Measurements from ENCODE around the gene FZD4.

FZD4 gene

GRCh38 chr11:86978756-86979608 lies 23.8 kb upstream of the FZD4 start:
- no peak for TF ChIP-seq REST (IDR thresholded peaks at IDR 0.05; ENCODE audit: low read depth)
- TF ChIP-seq RAD21 (IDR thresholded peaks at IDR 0.05; ENCODE audit: low read depth): peak; percentile 66

- no peak for TF ChIP-seq ZBTB7A (IDR thresholded peaks at IDR 0.05; ENCODE audit: low read depth)
- TF ChIP-seq CREB1 (IDR thresholded peaks at IDR 0.05; ENCODE audit: low read depth): no peak
- TF ChIP-seq RAD21 (IDR thresholded peaks at IDR 0.05; ENCODE audit: low read depth): no peak
- no peak for TF ChIP-seq YY1 (IDR thresholded peaks at IDR 0.05; ENCODE audit: low read depth)
- TF ChIP-seq EP300 (IDR thresholded peaks at IDR 0.05; ENCODE audit: borderline replicate concordance): no peak
- TF ChIP-seq NFIC (IDR thresholded peaks at IDR 0.05): no peak
- no peak for TF ChIP-seq TAF1 (IDR thresholded peaks at IDR 0.05; ENCODE audit: low read depth)
- no peak for TF ChIP-seq USF1 (IDR thresholded peaks at IDR 0.05)
- no peak for TF ChIP-seq CEBPB (IDR thresholded peaks at IDR 0.05)
- TF ChIP-seq MAX (IDR thresholded peaks at IDR 0.05): no peak
Observed at GRCh38 chr11:86978247-86978646, 23.1 kb upstream of the FZD4 start.

- TF ChIP-seq FOXM1 (IDR thresholded peaks at IDR 0.05; ENCODE audit: borderline replicate concordance, low read depth) (no peak), CREB1 (IDR thresholded peaks at IDR 0.05; ENCODE audit: low read depth) (no peak), EP300 (IDR thresholded peaks at IDR 0.05; ENCODE audit: borderline replicate concordance) (no peak), REST (IDR thresholded peaks at IDR 0.05; ENCODE audit: low read depth) (no peak), CEBPB (IDR thresholded peaks at IDR 0.05) (no peak), TAF1 (IDR thresholded peaks at IDR 0.05; ENCODE audit: low read depth) (no peak), YY1 (IDR thresholded peaks at IDR 0.05; ENCODE audit: low read depth) (no peak), TCF12 (IDR thresholded peaks at IDR 0.05; ENCODE audit: low read depth) (no peak), USF1 (IDR thresholded peaks at IDR 0.05) (no peak), TEAD4 (IDR thresholded peaks at IDR 0.05) (no peak), MAX (IDR thresholded peaks at IDR 0.05) (no peak), ZBTB7A (IDR thresholded peaks at IDR 0.05; ENCODE audit: low read depth) (no peak), EGR1 (IDR thresholded peaks at IDR 0.05) (no peak), NFIC (IDR thresholded peaks at IDR 0.05) (no peak), RAD21 (IDR thresholded peaks at IDR 0.05; ENCODE audit: low read depth) (no peak)
Observed at GRCh38 chr11:86977441-86978050, 22.4 kb upstream of the FZD4 start.

GRCh38 chr11:86972734-86973133 lies 17.5 kb upstream of the FZD4 start:
- TF ChIP-seq NFIC (IDR thresholded peaks at IDR 0.05): no peak
- TF ChIP-seq CREB1 (IDR thresholded peaks at IDR 0.05; ENCODE audit: low read depth): no peak
- no peak for TF ChIP-seq TEAD4 (IDR thresholded peaks at IDR 0.05)
- no peak for TF ChIP-seq ZBTB7A (IDR thresholded peaks at IDR 0.05; ENCODE audit: low read depth)
- TF ChIP-seq CEBPB (IDR thresholded peaks at IDR 0.05): no peak
- TF ChIP-seq FOXM1 (IDR thresholded peaks at IDR 0.05; ENCODE audit: borderline replicate concordance, low read depth): no peak
- no peak for TF ChIP-seq TAF1 (IDR thresholded peaks at IDR 0.05; ENCODE audit: low read depth)
- no peak for TF ChIP-seq EP300 (IDR thresholded peaks at IDR 0.05; ENCODE audit: borderline replicate concordance)
- TF ChIP-seq YY1 (IDR thresholded peaks at IDR 0.05; ENCODE audit: low read depth): no peak
- TF ChIP-seq TCF12 (IDR thresholded peaks at IDR 0.05; ENCODE audit: low read depth): no peak
- TF ChIP-seq MAX (IDR thresholded peaks at IDR 0.05): no peak
- no peak for TF ChIP-seq USF1 (IDR thresholded peaks at IDR 0.05)
- no peak for TF ChIP-seq RAD21 (IDR thresholded peaks at IDR 0.05; ENCODE audit: low read depth)
- no peak for TF ChIP-seq EGR1 (IDR thresholded peaks at IDR 0.05)
- no peak for TF ChIP-seq REST (IDR thresholded peaks at IDR 0.05; ENCODE audit: low read depth)

All from Ishikawa (cell line).